T-helper 1 cell treated with Interleukin-12 subunit alpha and Interleukin-12 subunit beta and Interleukin-4 antibody, amounts not matched to agents 30 ng/mL and 1 ng/mL, for 36 hours (primary cell): Measurements from ENCODE around the gene SPAG6. TPM values are rescaled to one million over a fixed set of nuclear protein-coding genes. Genes with fewer than 3 reads are reported as not detected.

Experiments
- intact Hi-C: fragments of 100-400 bp; cut with micrococcal nuclease; formaldehyde crosslinking; loops from one replicate; pipeline ENCODE4 v1.15.1; 2024
- total RNA-seq: library from RNA; stranded (reverse); gene quantifications from 2 replicates; pipeline ENCODE4 v1.2.3, GENCODE V29; 2022

SPAG6 gene
- 0.96 and 1.3 TPM in 2 replicates for total RNA-seq

GRCh38 chr10:22345301-22346095 is at the start of gene SPAG6:
SPAG6 (plus strand) TSS chr10:22345496; CDS start chr10:22345612, 116 bp downstream.
- intact Hi-C loops = loop anchor here (10.0 kb wide), 1 partner anchor 641 kb away; no protein-coding TSS in a partner anchor

- intact Hi-C loops = no loop called here
Observed at GRCh38 chr10:22301193-22301592, 44.1 kb upstream of the SPAG6 start.

- intact Hi-C loops = no loop called here
Observed at GRCh38 chr10:22303461-22303860, 41.8 kb upstream of the SPAG6 start.

- intact Hi-C loops = loop anchor here (5.0 kb wide), 2 partner anchors 37 to 792 kb away; partner anchors contain the start of gene MSRB2
Observed at GRCh38 chr10:22305721-22306120, 39.6 kb upstream of the SPAG6 start.

GRCh38 chr10:22308390-22308789 is 36.9 kb upstream of the SPAG6 start:
- intact Hi-C loops = loop anchor here (1.0 to 5.0 kb wide), 8 partner anchors 34 to 789 kb away; partner anchors contain the start of genes DNAJC1 and MSRB2

- intact Hi-C loops = loop anchor here (2.0 to 5.0 kb wide), 5 partner anchors 33 to 788 kb away; partner anchors contain the start of genes DNAJC1 and MSRB2
Observed at GRCh38 chr10:22309180-22310000, 35.9 kb upstream of the SPAG6 start.

- intact Hi-C loops = loop anchor here (5.0 kb wide), 1 partner anchor 1052 kb away; no protein-coding TSS in a partner anchor
Observed at GRCh38 chr10:22310012-22310411, 35.3 kb upstream of the SPAG6 start.

GRCh38 chr10:22310928-22311327 is 34.4 kb upstream of the SPAG6 start:
- intact Hi-C loops = loop anchor here (5.0 kb wide), 1 partner anchor 1051 kb away; no protein-coding TSS in a partner anchor

GRCh38 chr10:22314852-22315251 is 30.4 kb upstream of the SPAG6 start:
- intact Hi-C loops = loop anchor here (5.0 kb wide), 5 partner anchors 297 to 1127 kb away; partner anchors contain the start of gene PIP4K2A

GRCh38 chr10:22315455-22316285 is 29.6 kb upstream of the SPAG6 start:
- intact Hi-C loops = loop anchor here (1.0 to 5.0 kb wide), 11 partner anchors 18 to 1127 kb away; partner anchors contain the start of genes DNAJC1 and PIP4K2A

- intact Hi-C loops = loop anchor here (1.0 to 5.0 kb wide), 11 partner anchors 17 to 1126 kb away; partner anchors contain the start of genes DNAJC1 and PIP4K2A
Observed at GRCh38 chr10:22316286-22317075, 28.8 kb upstream of the SPAG6 start, which contains the start of gene COMMD3. COMMD3 (plus strand) TSS chr10:22316388; CDS start chr10:22316418, 30 bp downstream.

GRCh38 chr10:22317076-22317370 is 28.3 kb upstream of the SPAG6 start:
- intact Hi-C loops = loop anchor here (2.0 to 5.0 kb wide), 7 partner anchors 120 to 1125 kb away; partner anchors contain the start of gene PIP4K2A

- intact Hi-C loops = loop anchor here (2.0 to 5.0 kb wide), 7 partner anchors 119 to 1124 kb away; partner anchors contain the start of gene PIP4K2A
Observed at GRCh38 chr10:22317771-22318565, 27.3 kb upstream of the SPAG6 start.

- intact Hi-C loops = loop anchor here (5.0 kb wide), 4 partner anchors 294 to 1124 kb away; partner anchors contain the start of gene PIP4K2A
Observed at GRCh38 chr10:22318772-22319171, 26.5 kb upstream of the SPAG6 start.

- intact Hi-C loops = loop anchor here (5.0 kb wide), 4 partner anchors 293 to 1123 kb away; partner anchors contain the start of gene PIP4K2A
Observed at GRCh38 chr10:22319547-22319979, 25.7 kb upstream of the SPAG6 start.

- intact Hi-C loops = loop anchor here (1.0 to 5.0 kb wide), 7 partner anchors 20 to 1122 kb away; partner anchors contain the start of gene PIP4K2A
Observed at GRCh38 chr10:22319980-22320558, 25.2 kb upstream of the SPAG6 start.

GRCh38 chr10:22320591-22321155 is 24.6 kb upstream of the SPAG6 start, which contains the start of gene BMI1:
BMI1 (plus strand) TSS chr10:22321099; CDS start chr10:22326450, 5,351 bp downstream.
- intact Hi-C loops = loop anchor here (1.0 kb wide), 3 partner anchors 20 to 91 kb away; no protein-coding TSS in a partner anchor
